Measurements from ENCODE around the gene IL1B.
A peak's percentile ranks its signal among the peaks of the same experiment; 100 is the strongest.
"Not testable (repeated sequence)": the region's sequence is repeated elsewhere in the genome, so short reads cannot be mapped to it uniquely, and the experiment has no call there.

The IL1B gene

DNA sequence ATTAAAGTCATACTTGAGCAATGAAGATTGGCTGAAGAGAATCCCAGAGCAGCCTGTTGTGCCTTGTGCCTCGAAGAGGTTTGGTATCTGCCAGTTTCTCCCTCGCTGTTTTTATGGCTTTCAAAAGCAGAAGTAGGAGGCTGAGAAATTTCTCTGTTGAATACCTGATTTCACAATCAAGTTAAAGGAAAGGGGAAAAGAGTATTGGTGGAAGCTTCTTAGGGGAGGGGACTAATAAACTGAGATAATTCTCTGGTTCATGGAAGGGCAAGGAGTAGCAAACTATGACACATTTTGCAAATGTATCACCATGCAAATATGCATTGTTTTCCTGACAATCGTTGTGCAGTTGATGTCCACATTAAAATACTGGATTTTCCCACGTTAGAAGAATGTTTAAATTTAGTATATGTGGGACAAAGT is at the start of gene IL1B:
TSS of gene IL1B (minus strand) at position 85 of the 423 bp plus-strand sequence. CDS start 550 bp downstream, outside the sequence.
- peak; percentile 99 for DNase-seq

DNA sequence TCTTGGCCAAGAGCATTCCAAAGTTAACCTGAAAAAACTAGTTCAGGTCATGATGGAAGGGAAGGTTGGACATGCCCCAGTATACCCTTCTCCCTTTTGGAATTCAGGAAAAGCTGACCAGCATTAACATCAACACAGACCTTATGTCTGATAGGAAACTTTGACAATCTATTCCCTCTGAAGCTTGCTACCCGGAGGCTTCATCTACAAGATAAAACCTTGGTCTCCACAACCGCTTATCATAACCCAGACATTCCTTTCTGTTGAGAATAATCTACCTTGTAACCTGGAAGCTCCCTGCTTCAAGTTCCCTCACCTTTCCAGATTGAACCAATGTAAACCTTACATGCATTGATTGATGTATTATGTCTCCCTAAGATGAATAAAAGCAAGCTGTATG is 49.7 kb upstream of the IL1B start:
- DNase-seq, result no peak

DNA sequence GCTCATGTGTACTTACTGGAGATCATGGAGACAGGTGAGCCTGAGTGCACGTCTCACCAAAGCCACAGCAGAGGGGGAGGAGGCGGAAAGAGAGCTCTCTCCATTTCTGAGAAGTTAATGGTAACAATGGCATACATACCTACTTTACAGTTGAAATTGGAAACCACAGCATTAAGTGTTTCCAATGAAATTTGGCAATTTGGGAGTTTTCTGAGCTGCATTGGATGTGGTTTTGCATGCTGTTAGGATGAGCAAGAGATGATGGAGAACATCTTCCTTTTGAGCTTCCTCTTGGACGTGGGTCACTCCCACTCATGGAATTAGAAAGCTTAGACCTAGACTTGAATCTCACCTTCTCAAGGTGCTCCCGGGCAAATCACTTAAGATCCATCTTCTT is 48.9 kb upstream of the IL1B start:
- peak; percentile 97 for DNase-seq

DNA sequence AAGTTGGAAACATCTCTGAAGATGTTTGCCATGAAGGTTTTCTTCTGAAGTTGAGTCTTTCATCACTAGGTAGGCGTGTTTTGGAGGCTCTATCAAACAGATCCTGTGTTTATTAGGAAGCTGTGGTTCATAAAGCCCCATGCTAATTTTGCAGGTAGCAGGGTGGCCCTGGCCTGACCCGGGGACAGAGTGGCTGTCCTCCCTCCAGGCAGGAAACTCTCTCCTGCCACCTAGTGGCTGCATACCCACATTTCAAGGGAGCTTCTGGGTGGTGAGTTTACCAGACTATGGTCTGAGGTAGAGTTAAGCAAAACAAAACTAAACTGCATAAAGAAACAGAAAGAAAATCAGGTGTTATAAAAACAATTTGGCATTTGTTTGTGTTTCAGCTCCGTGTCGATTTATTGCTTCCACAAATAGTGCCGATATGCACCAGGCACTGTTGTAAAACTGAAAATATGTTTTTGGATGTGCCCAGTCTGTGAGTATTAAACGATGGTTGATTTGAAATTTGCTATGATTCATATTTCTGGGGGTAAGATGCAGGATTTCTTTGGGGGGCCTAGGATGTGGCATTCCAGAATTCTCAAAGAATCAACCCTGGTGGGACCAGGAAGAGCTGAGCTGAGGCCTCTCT is 48.4 kb upstream of the IL1B start:
- DNase-seq, result peak; percentile 75 to 97

DNA sequence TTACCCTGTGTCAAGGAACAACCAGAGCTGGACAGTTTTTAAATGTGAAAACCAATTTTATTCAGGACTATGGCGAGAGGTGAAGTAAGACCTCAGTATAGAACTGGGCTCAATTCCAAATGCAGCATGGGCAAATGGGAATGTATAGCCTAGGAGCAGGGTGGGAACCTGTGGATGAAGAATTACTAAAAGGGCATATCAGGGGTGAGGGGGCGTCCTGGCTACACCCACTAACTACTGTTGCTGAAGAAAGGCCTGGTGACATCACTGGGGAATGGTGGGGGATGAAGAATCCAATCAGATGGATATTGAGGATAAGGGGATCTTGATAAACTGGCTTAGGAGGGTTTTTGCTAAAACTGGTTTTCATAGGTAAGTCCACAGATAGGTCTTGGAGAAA is 47.1 kb upstream of the IL1B start:
- no peak for DNase-seq

GRCh38 chr2:112881217-112881985 is 44.8 kb upstream of the IL1B start:
- DNase-seq, result peak; percentile 94 to 96

- peak; percentile 26 to 48 for DNase-seq
Measured at GRCh38 chr2:112880696-112881095, 44.1 kb upstream of the IL1B start.

- DNase-seq, result peak; percentile 71 to 82
Measured at GRCh38 chr2:112880091-112880531, 43.5 kb upstream of the IL1B start.

DNA sequence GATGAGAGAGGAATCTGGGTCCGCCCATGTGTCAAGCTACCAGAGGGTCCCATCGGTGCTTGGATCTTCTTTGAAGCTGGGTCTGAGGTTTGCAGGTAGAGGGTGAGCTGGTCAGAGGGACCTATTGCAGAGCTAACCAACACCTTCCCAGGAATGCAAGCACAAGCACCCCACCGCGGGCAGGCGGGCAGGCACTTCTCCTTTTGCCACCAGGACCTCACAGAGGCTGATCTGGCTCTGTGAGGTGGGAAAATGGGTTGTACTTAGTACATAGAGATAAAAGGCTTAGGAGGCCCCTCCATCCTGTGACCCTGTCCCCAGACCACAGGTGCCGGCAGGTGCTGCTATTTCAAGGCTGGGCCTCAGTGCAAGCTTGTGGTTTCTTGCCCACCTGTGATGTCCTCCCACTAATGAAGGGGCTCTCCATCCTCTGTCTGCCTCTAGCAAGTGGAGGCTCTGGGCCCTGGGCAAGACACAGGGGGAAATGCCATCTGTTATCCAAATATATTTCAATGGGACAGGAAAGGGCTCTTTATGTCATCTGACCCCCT is 43.0 kb upstream of the IL1B start:
- DNase-seq, result no peak

- no peak for DNase-seq
Measured at GRCh38 chr2:112877423-112877822, 40.8 kb upstream of the IL1B start.

DNA sequence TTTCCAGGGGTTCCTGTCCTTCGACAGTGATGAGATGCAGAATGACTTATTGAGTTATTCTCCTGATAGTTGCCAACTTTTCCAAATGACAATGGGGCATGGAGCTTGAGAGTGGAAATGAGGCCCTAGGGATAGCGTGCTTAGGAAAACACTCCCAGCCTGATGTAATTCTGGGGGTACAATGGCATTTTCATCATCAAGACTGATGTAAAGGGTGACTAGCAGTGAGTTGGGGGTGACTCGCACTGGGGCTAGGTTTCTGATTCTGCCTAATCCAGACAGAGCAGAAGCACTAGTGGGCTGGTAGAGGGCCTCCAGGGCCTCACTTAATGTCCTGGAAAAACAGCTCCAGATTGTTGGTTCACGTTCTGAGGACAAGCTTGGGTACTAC is 40.4 kb upstream of the IL1B start:
- no peak for DNase-seq

DNA sequence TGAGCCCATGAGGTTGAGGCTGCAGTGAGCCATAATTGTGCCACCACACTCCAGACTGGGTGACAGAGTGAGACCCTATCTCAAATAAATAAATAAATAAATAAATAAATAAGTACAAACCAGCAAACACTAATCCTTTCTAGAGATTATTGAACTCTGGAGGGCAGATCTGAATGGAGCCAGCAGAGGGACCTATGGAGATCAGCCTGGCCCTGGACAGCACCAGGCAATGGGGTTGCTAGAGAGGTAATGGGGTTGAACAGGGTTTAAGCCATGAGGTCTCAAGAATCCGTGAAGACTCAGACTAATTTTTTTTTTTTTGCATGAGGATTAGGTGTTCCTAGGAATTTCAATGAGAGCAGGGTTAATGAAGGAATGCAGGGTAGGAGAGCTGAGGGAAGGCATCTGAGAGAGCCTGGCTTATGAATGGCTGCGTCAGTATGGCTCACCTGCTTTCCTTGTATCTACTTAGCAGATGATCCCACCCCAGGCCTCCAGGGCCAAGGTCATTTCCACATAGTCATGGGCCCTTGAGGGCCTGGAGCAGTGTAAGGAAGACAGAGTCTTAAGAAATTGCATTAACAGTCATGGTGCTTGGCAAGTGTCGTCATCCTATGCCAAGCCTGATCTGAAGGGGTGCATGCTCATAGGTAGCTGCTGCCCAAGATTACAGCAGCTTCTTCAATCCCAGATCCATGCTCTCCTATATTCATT is 39.8 kb upstream of the IL1B start:
- DNase-seq, result no peak

GRCh38 chr2:112870841-112871835 is 34.6 kb upstream of the IL1B start:
- peak; percentile 59 to 62 for DNase-seq

DNA sequence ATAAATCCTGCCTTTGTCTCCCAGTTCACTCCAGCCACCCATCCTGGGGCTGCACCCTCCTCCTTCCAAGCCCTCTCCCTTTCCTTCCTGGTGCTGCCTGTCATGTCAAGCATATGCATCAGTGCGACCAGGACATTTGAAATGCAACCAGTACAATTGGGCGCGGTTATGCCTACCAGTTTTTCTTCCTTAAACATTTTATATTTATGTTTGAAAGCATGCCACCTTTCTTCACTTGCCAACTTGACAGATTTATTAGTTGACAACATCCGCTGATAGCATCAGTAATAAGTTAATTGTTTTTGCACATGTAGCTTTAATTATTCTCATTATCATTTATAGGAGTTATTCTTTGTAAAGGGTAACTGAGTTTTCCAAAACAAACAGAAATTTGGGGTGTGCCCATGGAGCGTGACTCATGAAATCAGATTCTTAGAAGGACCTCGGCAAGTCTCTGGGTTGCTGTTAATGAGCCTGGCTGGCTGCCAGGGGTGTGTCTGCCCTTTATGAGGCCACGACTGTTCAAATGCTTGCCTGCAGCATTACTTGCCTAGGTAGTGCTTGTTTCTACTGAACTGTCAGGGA is 32.8 kb upstream of the IL1B start:
- DNase-seq, result peak; percentile 35 to 81

DNA sequence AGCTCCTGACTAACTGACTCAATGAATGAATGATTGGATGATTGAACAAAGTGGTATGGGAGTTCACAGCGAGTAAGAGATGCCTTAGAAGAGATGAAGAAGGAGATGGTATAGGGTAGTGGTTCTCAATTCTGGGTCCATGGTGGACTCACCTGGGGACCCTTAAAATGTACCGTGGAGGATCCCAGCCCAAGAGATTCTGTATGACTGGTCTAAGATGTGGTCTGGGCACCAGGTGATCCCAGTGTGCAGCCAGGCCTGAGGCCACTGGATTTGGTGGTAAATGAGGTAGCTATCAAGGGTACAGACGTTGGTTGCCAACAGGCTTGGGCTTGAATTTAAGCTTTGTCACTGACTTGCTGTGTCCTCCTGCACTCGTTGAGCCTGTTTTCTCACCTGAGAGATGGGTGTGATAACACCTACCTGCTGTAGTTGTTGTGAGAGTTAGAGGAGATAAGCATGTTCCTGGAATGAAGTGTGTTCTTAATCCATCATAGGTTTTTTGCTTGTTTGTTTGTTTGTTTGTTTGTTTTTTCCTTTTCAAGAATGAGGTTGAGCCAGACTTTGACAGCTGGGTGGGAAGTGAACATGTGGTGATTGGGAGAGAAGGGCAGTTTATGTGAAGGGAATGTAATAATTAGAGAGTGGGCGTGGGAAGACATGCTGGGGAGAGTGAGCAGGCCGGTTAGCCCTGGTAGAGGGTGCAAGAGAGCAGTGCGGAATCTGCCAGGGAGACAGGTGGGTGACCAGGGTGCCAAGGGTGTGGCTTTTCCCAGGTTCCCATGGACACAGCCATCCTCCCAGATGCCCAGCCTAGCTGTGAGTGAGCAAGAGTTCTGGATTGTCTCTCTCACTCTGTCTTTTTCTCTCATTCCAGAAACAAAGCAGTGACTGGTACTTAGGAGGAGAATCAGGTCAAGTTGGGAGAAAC is 31.4 kb upstream of the IL1B start:
- no peak for DNase-seq

- no peak for DNase-seq
Measured at GRCh38 chr2:112866128-112866835, 29.7 kb upstream of the IL1B start.

DNA sequence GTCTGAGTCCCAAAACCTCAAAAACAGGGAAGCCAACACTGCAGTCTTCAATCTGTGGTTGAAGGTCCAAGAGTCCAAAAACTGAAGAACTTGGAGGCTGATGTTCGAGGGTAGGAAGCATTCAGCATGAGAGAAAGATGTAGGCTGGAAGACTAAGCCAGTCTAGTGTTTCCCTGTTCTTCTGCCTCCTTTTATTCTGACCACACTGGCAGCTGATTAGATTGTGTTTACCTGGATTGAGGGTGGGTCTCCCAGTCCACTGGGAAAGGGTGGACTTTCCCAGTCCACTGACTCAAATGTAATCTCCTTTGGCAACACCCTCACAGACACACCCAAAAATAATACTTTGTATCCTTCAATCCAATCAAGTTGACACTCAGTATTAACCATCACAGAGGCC is 27.5 kb upstream of the IL1B start:
- no peak for DNase-seq

- not testable (repeated sequence) for DNase-seq
Measured at GRCh38 chr2:112859406-112860183, 23.0 kb upstream of the IL1B start.

DNA sequence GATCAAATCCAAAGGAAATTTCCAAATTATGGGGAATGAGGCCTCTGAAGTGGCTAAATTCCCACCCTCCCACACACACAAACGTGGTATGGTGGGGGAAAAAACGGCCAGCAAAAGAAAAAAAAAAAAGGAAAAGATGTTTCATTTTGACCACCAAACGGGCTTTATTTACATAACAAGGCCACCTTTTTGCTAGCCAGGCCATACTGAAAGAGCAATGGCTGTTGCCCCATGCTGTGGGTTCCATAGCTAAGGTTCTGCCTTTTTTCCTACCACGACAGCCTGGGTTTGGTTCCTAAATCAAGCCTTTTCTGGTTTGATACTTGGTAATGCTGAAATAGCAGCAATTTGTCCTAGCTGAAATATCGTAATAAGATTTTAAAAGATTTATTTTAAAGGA is 14.0 kb upstream of the IL1B start:
- DNase-seq, result no peak
